RWPE2 (cell line): ENCODE results near the gene DBNL.

Experiments
- ATAC-seq: fragments of 200-7000 bp; cut with Tn5 transposase; 3 replicates; pipeline ENCODE4 v1.9.1; 2021; ENCODE audit warnings: low read depth
- DNase-seq: peaks from one replicate; pipeline ENCODE4 v3.0.0-alpha.2; 2020; ENCODE audit warnings: low spot score
- H3K27ac ChIP-seq: fragments of 450-650 bp; 2 replicates; pipeline ENCODE4 v1.5.1; 2017; ENCODE audit warnings: mild to moderate bottlenecking; ENCODE audit not compliant: poor library complexity, severe bottlenecking
- H3K27me3 ChIP-seq: fragments of 250-450 bp; sonication (Bioruptor Pico); 2 replicates; pipeline ENCODE4 v1.5.1; 2021; ENCODE audit warnings: mild to moderate bottlenecking, moderate library complexity; ENCODE audit not compliant: insufficient read depth, poor library complexity, severe bottlenecking
- H3K36me3 ChIP-seq: fragments of 250-450 bp; sonication (Bioruptor Pico); 2 replicates; pipeline ENCODE4 v1.5.1; 2020; ENCODE audit warnings: low read depth, mild to moderate bottlenecking, moderate library complexity
- H3K4me1 ChIP-seq: fragments of 250-450 bp; sonication (Bioruptor Pico); 2 replicates; pipeline ENCODE4 v1.5.1; 2021; ENCODE audit warnings: mild to moderate bottlenecking, moderate library complexity; ENCODE audit not compliant: insufficient read depth, poor library complexity, severe bottlenecking
- H3K4me3 ChIP-seq: fragments of 250-450 bp; sonication (Bioruptor Pico); 2 replicates; pipeline ENCODE4 v1.5.1; 2021; ENCODE audit warnings: mild to moderate bottlenecking, moderate library complexity; ENCODE audit not compliant: severe bottlenecking
- H3K9me3 ChIP-seq: fragments of 250-450 bp; sonication (Bioruptor Pico); 2 replicates; pipeline ENCODE4 v1.5.1; 2021; ENCODE audit warnings: mild to moderate bottlenecking, moderate library complexity; ENCODE audit not compliant: severe bottlenecking
- CTCF ChIP-seq: fragments of 450-650 bp; IDR thresholded peaks from one replicate; pipeline ENCODE4 v1.5.1; 2017; ENCODE audit warnings: mild to moderate bottlenecking, moderate library complexity; ENCODE audit not compliant: poor library complexity, severe bottlenecking

Gene DBNL

GRCh38 chr7:44061645-44062179, 17.2 kb downstream of the DBNL start:
- Histone ChIP-seq H3K4me3 (no peak overlapping the region), H3K27me3 (no peaks in the 10 kb centered on the region), H3K27ac (no peak overlapping the region), H3K9me3 (no peaks in the 10 kb centered on the region), H3K4me1 (no peaks in the 10 kb centered on the region), H3K36me3 (peaks cover 33% of the 10 kb centered on the region)
- no peak for TF ChIP-seq CTCF
- DNase-seq (no peak), ATAC-seq (no peak)

- DNase-seq, result peak; percentile 44
- Histone ChIP-seq H3K36me3 (peaks cover 29% of the 10 kb centered on the region), H3K27ac (no peak overlapping the region), H3K4me3 (no peak overlapping the region), H3K9me3 (no peaks in the 10 kb centered on the region), H3K27me3 (no peaks in the 10 kb centered on the region), H3K4me1 (no peaks in the 10 kb centered on the region)
- ATAC-seq, result no peak
- no peak for TF ChIP-seq CTCF
Observed at GRCh38 chr7:44062180-44062902, 17.8 kb downstream of the DBNL start.

GRCh38 chr7:44062903-44063295, 18.4 kb downstream of the DBNL start:
- Histone ChIP-seq H3K27ac (no peak overlapping the region), H3K27me3 (no peaks in the 10 kb centered on the region), H3K36me3 (peaks cover 23% of the 10 kb centered on the region)

GRCh38 chr7:44063547-44063893, 19.0 kb downstream of the DBNL start:
- Histone ChIP-seq H3K27ac (no peak overlapping the region), H3K27me3 (no peaks in the 10 kb centered on the region), H3K36me3 (peaks cover 17% of the 10 kb centered on the region), H3K4me3 (no peak overlapping the region), H3K4me1 (no peaks in the 10 kb centered on the region), H3K9me3 (no peaks in the 10 kb centered on the region)
- no peak for TF ChIP-seq CTCF
- no peak for ATAC-seq
- DNase-seq, result peak; percentile 43

More at GRCh38 chr7:44062903-44063295, 18.4 kb downstream of the DBNL start:
- H3K4me3 ChIP-seq, result no peak overlapping the region
- no peak for TF ChIP-seq CTCF
- ATAC-seq (no peak), DNase-seq (no peak)
- H3K4me1 ChIP-seq, result no peaks in the 10 kb centered on the region
- no peaks in the 10 kb centered on the region for H3K9me3 ChIP-seq

GRCh38 chr7:44063894-44064651, 19.6 kb downstream of the DBNL start:
- no peaks in the 10 kb centered on the region for H3K4me1 ChIP-seq
- no peaks in the 10 kb centered on the region for H3K27me3 ChIP-seq
- TF ChIP-seq CTCF, result no peak
- no peaks in the 10 kb centered on the region for H3K9me3 ChIP-seq
- H3K27ac ChIP-seq, result no peak overlapping the region
- ATAC-seq, result no peak
- DNase-seq, result peak; percentile 49
- no peak overlapping the region for H3K4me3 ChIP-seq
- H3K36me3 ChIP-seq, result peaks cover 11% of the 10 kb centered on the region
